Ectodermal cell (in vitro differentiated cells): Measurements from ENCODE around the gene LRCH4.

Source experiments
- H3K27ac ChIP-seq: 2 replicates; pipeline ENCODE4 v1.7.0; 2013; ENCODE audit warnings: mild to moderate bottlenecking, low read depth, low read length; ENCODE audit not compliant: insufficient read depth, poor library complexity, severe bottlenecking
- H3K27me3 ChIP-seq: 2 replicates; pipeline ENCODE4 v1.7.0; 2013; ENCODE audit warnings: mild to moderate bottlenecking, low read length; ENCODE audit not compliant: insufficient read depth, control insufficient read depth, poor library complexity, severe bottlenecking
- H3K36me3 ChIP-seq: one replicate; pipeline ENCODE4 v1.7.0; 2013; ENCODE audit warnings: low read length; ENCODE audit not compliant: control insufficient read depth, insufficient read depth
- H3K4me1 ChIP-seq: one replicate; pipeline ENCODE4 v1.7.0; 2013; ENCODE audit warnings: low read length; ENCODE audit not compliant: control insufficient read depth, insufficient read depth
- H3K4me3 ChIP-seq: 2 replicates; pipeline ENCODE4 v1.7.0; 2013; ENCODE audit warnings: low read depth, low read length, control low read depth; ENCODE audit not compliant: insufficient read depth
- H3K9me3 ChIP-seq: 2 replicates; pipeline ENCODE4 v1.7.0; 2013; ENCODE audit warnings: mild to moderate bottlenecking, low read length, moderate library complexity; ENCODE audit not compliant: control insufficient read depth
- WGBS, 2 experiments: methylation state at CpG; one replicate each; pipeline ENCODE4 v1.1.7; 2013; ENCODE audit warnings: missing lambda C conversion rate in 2 of 2; 5-methylcytosine and 5-hydroxymethylcytosine counted together

LRCH4 gene

GRCh38 chr7:100590077-100590737 is 4.3 kb upstream of the LRCH4 start:
- H3K9me3 ChIP-seq, result no peaks in the 10 kb centered on the region
- H3K27ac ChIP-seq, result no peak overlapping the region
- no peak overlapping the region for H3K4me3 ChIP-seq
- H3K36me3 ChIP-seq, result no peaks in the 10 kb centered on the region
- WGBS, 2 experiments, result 83 to 86% methylated on average over 20 of the region's 20 CpGs
- no peaks in the 10 kb centered on the region for H3K27me3 ChIP-seq
- peaks cover 13% of the 10 kb centered on the region for H3K4me1 ChIP-seq

DNA sequence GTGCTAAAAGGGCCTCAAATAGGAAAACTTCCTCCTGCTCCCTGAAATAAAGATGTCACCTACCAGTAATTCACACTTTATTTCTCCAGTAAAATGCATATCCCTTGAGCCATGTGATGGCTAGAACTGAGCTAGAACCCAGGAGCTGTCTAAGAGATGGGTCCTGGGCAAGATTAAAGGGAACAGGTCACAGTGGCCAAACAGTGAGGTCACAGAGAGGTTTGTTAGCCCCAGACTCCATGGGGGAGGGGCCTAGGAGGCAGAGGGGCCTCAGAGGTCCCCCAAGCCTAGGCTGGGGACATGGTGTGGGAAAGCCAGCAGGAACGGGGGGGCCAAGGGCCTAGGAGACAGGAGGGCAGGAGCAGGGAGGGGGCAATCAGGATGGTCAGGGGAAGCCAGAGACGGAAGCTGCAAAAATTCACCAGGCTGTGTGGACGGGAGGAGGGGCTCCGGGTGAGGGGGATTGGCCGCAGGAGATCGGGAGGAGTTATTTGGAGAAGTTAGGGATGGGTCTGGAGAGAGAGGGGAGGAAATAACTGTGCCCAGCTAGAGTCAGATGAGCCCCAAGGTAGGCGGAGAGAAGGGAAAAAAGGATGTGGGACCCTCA is 3.5 kb upstream of the LRCH4 start:
- 25 to 28% methylated on average over 7 of the region's 7 CpGs for WGBS, 2 experiments
- H3K27ac ChIP-seq, result no peak overlapping the region
- H3K27me3 ChIP-seq, result no peaks in the 10 kb centered on the region
- H3K36me3 ChIP-seq, result no peaks in the 10 kb centered on the region
- peaks cover 21% of the 10 kb centered on the region for H3K4me1 ChIP-seq
- no peaks in the 10 kb centered on the region for H3K9me3 ChIP-seq
- H3K4me3 ChIP-seq, result no peak overlapping the region

DNA sequence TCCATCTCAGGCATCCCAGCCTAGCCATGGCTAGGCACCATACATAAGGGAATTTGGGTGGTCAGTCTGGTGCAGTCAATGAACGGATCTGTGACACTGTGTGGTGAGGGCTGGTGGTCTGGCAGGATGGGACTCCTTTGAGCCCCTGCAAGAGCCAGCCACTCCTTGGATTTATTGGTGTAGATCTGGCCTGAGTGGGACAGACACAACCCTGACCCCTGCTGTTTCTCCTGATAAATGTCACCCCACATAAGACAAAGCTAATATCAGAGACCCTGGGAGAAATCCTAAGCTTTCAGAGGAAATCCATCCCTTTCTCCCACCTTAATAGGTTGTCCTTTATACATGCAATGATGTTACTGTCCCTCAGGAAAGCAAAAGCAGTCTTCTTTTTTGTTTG is 2.5 kb upstream of the LRCH4 start:
- Histone ChIP-seq H3K27me3 (no peaks in the 10 kb centered on the region), H3K9me3 (no peaks in the 10 kb centered on the region), H3K36me3 (no peaks in the 10 kb centered on the region), H3K4me1 (peaks cover 25% of the 10 kb centered on the region), H3K4me3 (no peak overlapping the region), H3K27ac (no peak overlapping the region)
- WGBS, 2 experiments, result 83 to 86% methylated on average over 1 of the region's 1 CpG

DNA sequence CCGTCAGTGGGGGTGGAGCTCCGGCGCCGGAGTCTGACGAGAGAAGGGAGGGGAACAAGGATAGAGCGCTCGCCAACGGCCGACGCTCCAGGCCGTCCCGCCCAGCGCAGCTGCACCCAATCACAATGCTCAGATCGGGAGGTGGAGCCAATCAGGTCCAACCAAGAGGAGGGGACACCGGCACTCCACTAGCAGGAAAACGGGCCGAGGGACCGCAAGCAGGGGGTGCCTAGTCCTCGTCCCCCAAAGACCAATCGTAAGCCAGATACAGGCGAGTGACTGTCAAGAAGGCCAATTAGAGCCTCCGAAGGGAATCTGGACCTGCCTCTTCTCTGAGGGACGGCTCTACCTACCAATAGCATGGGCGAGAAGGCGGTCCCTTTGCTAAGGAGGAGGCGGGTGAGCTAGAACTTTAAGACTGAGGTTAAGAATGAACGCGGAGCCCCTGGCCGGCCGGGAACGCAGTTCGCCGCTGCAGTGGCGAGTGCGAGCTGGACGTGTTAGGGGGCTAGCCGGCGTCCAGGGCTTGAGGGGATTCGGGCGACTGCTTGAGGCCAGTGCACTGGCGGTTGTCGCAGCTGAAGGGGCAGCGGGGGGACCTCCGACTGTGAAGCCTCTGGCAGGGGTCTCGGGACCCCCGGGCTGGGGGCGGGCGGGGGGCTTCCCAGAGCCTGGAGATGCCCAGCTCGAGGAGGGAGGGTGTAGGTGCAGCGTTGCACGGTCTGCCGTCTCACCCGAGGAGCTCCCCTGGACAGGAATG is 517 bp upstream of the LRCH4 start, which contains the start of gene FBXO24:
TSS of gene FBXO24 (plus strand) at position 63 of the 760 bp plus-strand sequence. CDS start at position 361, 298 bp downstream.
- Histone ChIP-seq H3K27me3 (no peaks in the 10 kb centered on the region), H3K27ac (peak within 1 kb of the TSS; percentile 68), H3K9me3 (no peaks in the 10 kb centered on the region), H3K4me3 (peak within 1 kb of the TSS; percentile 84), H3K36me3 (no peaks in the 10 kb centered on the region), H3K4me1 (peaks cover 31% of the 10 kb centered on the region)
- WGBS, 2 experiments, result 0 to 1% methylated on average over 53 of the region's 53 CpGs

- no peaks in the 10 kb centered on the region for H3K27me3 ChIP-seq
- peak overlapping the region; percentile 62 for H3K27ac ChIP-seq
- H3K4me1 ChIP-seq, result peaks cover 27% of the 10 kb centered on the region
- 6 to 8% methylated on average over 20 of the region's 20 CpGs for WGBS, 2 experiments
- peaks cover 12% of the 10 kb centered on the region for H3K36me3 ChIP-seq
- no peaks in the 10 kb centered on the region for H3K9me3 ChIP-seq
- H3K4me3 ChIP-seq, result peak overlapping the region; percentile 75
Measured at GRCh38 chr7:100584683-100585510, 1.0 kb downstream of the LRCH4 start.

DNA sequence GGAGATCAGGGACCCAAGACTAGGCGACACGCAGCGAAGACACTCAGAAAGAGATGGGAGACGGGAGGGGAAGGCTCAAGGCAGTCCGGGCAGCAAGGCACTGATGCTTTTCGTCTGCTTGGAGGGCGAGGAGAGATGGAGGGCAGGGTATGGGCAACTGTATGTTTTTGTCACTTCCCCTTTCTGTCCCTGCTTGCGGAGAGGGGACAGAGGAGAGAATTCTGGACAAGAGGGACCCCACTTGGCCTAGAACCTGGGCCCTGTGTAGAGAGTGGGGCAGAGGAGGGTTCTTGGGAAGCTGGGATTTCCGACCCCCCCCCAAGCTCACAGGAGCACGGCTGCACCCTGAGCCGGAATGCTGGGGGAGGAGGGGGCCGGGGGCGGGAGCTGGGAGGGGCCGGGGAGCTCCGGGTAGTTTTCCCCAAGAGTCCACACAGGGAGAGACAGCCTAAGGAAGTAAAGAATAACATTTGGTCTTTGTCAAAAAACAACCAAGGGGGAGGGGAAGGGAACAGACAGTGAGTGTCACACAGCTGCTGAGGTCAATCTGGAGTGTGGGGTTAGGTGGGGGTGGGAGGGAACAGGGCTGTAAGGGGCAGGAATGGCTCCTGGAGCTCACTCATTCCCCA is 1.8 kb downstream of the LRCH4 start:
- Histone ChIP-seq H3K27ac (no peak overlapping the region), H3K4me1 (peaks cover 20% of the 10 kb centered on the region), H3K9me3 (no peaks in the 10 kb centered on the region), H3K4me3 (peak overlapping the region; percentile 75), H3K27me3 (no peaks in the 10 kb centered on the region), H3K36me3 (peaks cover 12% of the 10 kb centered on the region)
- 41 to 43% methylated on average over 12 to 15 of the region's 15 CpGs for WGBS, 2 experiments

- H3K27me3 ChIP-seq, result no peaks in the 10 kb centered on the region
- H3K9me3 ChIP-seq, result no peaks in the 10 kb centered on the region
- WGBS, 2 experiments, result 60 to 69% methylated on average over 23 of the region's 23 CpGs
- no peak overlapping the region for H3K27ac ChIP-seq
- H3K4me1 ChIP-seq, result peaks cover 18% of the 10 kb centered on the region
- H3K4me3 ChIP-seq, result no peak overlapping the region
- peaks cover 12% of the 10 kb centered on the region for H3K36me3 ChIP-seq
Measured at GRCh38 chr7:100583132-100584053, 2.5 kb downstream of the LRCH4 start.

DNA sequence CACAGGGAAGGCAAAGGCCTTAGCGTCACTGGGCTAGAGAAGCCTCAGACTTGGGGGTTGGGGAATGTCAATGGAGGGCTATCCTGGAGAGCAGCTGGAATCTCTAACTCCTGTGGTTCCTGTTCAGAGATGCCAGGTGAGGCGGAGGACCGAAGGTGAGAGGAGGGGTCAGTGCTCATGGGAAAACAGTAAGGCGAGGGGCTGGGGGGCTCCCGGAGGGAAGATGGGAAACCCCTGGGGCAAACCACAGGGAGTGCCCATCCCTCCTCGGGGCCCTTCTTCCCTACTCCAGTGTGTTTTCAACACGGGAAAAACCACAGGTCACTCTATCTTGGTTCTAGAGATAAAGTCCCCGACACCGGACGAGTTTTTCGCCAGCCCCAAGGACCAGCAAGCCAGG is 3.3 kb downstream of the LRCH4 start:
- H3K4me1 ChIP-seq, result peaks cover 18% of the 10 kb centered on the region

More for the DNA sequence above, 3.3 kb downstream of the LRCH4 start:
- Histone ChIP-seq H3K27me3 (no peaks in the 10 kb centered on the region), H3K9me3 (no peaks in the 10 kb centered on the region), H3K27ac (no peak overlapping the region), H3K4me3 (no peak overlapping the region), H3K36me3 (peaks cover 12% of the 10 kb centered on the region)
- 91 to 93% methylated on average over 11 of the region's 11 CpGs for WGBS, 2 experiments
